ENCODE measurements around the gene LRRC23.
A peak's percentile ranks its signal among the peaks of the same experiment; 100 is the strongest.

LRRC23 gene

GRCh38 chr12:6928022-6928702 is 23.5 kb downstream of the LRRC23 start:
- no peak for DNase-seq

- DNase-seq = no peak
These were observed 24.2 kb downstream of the LRRC23 start for GRCh38 chr12:6928703-6929407.

- DNase-seq = no peak
These were observed 25.1 kb downstream of the LRRC23 start for GRCh38 chr12:6929466-6930452.

GRCh38 chr12:6932766-6933165 is 28.1 kb downstream of the LRRC23 start:
- DNase-seq = no peak

GRCh38 chr12:6934110-6934509 is 29.5 kb downstream of the LRRC23 start:
- no peak for DNase-seq

- no peak for DNase-seq
These were observed 31.0 kb downstream of the LRRC23 start for GRCh38 chr12:6935371-6936193.

GRCh38 chr12:6936194-6936635 is 31.6 kb downstream of the LRRC23 start:
- no peak for DNase-seq

- peak; percentile 65 to 72 for DNase-seq
These were observed 32.2 kb downstream of the LRRC23 start for GRCh38 chr12:6936636-6937480.

GRCh38 chr12:6937481-6938352 is 33.1 kb downstream of the LRRC23 start:
- peak; percentile 91 to 92 for DNase-seq

GRCh38 chr12:6938353-6939190 is 34.0 kb downstream of the LRRC23 start:
- DNase-seq = no peak

GRCh38 chr12:6939191-6939540 is 34.5 kb downstream of the LRRC23 start:
- no peak for DNase-seq

GRCh38 chr12:6941267-6941666 is 36.6 kb downstream of the LRRC23 start:
- DNase-seq = no peak

GRCh38 chr12:6941782-6942181 is 37.2 kb downstream of the LRRC23 start:
- DNase-seq = no peak

GRCh38 chr12:6942331-6942665 is 37.7 kb downstream of the LRRC23 start:
- DNase-seq = no peak

GRCh38 chr12:6943389-6943721 is 38.7 kb downstream of the LRRC23 start:
- peak; percentile 77 to 78 for DNase-seq

GRCh38 chr12:6943722-6944380 is 39.2 kb downstream of the LRRC23 start, which contains the start of the genes C12orf57 and RNU7-1:
TSS of gene C12orf57 (plus strand) at chr12:6944022. CDS start at chr12:6944122, 100 bp downstream.
TSS of gene RNU7-1 (plus strand) at chr12:6943816.
- peak in 1 of 2 donors; percentile 68 for DNase-seq

GRCh38 chr12:6944381-6945186 is 40.0 kb downstream of the LRRC23 start:
- DNase-seq = peak; percentile 84 to 86

- DNase-seq = no peak
These were observed 41.0 kb downstream of the LRRC23 start for GRCh38 chr12:6945613-6946012.

All from activated CD4-positive, alpha-beta T cell treated with anti-CD3 and anti-CD28 coated beads for 4 hours (primary cell).